PC-9 (cell line): ENCODE measurements around the gene NEDD4.

ENCODE experiments used
- CTCF ChIP-seq: fragments of 200-600 bp; sonication (generic); conservative IDR thresholded peaks from 2 replicates; pipeline ENCODE4 v1.6.1; 2017; ENCODE audit warnings: mixed run types, antibody characterized with exemption, mild to moderate bottlenecking, moderate library complexity
- EZH2 ChIP-seq: fragments of 200-600 bp; sonication (generic); IDR thresholded peaks from 2 replicates; pipeline ENCODE4 v1.8.0; 2017; ENCODE audit warnings: antibody characterized with exemption, low read depth

DNA sequence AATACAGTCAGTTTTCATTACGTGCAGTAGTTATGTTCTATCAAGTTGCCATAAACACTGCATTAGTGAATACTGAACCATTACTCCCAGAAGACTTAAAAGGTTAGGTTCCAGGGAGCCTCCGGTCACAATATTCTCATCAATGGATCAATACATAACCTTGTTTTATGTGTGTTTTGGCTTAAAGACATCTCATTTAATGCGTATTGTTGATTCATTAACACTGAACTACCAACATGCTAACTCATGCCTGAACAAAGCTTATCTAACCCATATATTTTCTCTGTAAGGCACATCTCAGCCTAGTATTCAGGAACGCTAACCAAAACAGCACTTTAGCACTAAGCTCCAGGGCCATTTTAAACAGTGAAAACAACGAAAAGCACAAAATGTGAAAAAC is 24.1 kb upstream of the NEDD4 start:
- TF ChIP-seq CTCF (no peak), EZH2 (no peak)
